Dermis blood vessel endothelial cell (primary cell): Measurements from ENCODE around the gene CYP26B1. TPM values are rescaled to one million over a fixed set of nuclear protein-coding genes. Genes with fewer than 3 reads are reported as not detected.

ENCODE experiments used
- DNase-seq: peaks from one replicate; pipeline ENCODE4 v3.0.0; 2010
- total RNA-seq: library from RNA; depleted of rRNA; stranded (reverse); fragments of >200 nt; gene quantifications from 2 replicates; pipeline ENCODE4 v1.2.3, GENCODE V29; 2014

Gene CYP26B1
- total RNA-seq, 1 donor from 2014 or later: under 0.01 TPM

DNA sequence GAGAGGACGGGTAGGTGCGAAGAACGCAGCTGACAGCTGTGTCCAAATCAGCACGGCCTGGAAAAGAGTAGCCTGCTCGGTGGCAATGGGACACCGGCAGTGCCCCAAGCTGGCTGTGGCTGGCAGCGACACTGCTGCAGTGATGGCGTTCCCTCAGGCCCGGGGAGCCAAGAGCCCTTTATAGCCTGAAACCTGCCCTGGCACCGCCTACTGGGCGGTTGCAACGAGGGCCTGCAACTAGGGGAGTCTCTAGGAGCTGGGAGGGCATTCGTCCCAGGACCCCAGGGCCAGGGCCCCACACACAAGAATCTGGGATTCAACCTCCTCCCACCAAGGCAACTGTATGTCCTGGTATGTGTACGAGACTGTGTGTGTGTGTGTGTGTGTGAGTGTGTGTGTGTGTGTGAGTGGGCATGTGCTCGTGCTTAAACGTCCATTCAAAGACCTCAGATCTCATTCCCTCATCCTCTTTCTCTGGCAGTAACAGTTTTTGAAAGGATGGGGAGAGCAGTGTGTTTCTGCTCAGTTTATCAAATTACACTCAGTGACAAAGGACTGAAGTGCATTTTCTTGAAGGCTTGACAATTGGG, 6.8 kb upstream of the CYP26B1 start:
- DNase-seq: no peak

DNA sequence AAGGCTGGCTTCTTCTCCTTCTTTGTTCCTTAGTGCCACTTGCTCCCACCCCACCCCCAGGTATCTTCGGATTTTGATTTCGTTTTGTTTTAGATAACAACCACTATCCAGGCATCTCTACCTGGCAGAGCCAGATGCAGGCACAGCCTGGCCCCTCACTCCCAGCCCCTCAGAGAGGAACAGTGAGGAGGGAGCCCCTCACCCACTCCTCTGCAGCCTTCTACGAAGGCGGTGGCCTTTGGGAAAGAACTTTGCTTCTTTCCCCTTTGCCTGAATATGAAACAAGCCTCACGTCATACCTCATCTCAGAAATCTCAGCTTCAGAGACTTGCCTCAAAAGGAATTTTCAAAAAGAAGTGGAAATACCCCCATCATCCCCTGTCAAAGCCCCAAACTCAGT, 6.3 kb upstream of the CYP26B1 start:
- DNase-seq: no peak

DNA sequence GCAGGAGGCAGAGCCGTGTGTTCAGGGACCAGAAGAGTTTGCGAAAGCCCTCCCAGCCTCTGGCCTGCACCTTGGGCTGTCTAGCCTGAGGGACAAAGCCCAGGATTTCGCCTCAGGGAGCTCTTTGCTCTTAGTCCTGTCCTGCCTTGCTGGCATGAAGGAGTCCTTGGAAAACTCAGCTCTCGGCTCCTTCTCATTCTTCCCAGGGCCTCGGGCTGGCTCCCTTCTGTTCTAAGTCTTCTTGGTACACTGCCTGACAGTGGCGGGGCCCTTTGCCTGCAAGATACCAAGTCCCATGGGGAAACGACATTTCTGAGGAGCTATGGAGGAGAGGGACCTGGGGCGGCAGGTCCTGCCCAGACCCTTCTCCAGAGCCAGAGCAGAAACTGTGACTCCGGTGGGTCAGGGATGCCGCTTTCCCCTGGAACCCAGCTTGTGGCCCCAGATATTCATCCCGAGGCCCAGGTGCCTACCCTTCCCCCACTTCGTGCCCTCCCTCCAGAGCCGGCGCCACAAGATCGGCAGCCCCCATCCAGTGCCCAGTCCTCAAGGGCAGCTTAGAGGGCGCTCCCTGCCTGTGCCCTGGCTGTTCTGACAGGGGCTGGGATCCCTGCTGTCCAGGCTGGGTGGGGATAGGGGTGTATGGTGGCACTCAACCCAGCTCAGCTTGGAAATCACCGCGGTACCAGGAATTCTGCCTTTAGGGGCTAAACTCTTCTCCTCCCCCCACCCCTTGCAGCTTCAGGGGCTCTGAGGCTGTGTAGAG, 5.5 kb upstream of the CYP26B1 start:
- DNase-seq: no peak

DNA sequence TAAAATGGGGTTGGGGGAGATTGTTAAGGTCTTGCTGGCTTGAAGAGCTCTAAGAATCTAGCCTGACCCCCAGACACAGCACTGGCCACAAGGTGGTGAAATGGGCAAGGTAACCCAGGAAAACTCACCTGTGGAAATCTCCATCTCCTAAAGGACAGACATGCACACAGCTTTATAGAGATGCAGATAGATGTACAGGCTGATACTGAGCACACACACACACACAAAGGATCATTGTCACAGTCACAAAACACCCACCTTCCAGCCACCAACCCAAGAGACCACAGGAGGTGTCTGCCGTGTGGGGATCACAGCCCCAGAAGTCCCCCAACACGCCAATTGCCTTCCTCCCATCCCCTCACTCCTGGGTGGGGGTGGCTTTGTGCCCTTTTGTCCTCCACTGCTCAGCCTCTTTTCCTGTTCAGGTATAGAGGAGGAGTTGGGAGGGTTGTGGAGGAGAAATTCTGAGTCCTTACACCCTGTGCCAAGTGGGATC, 3.2 kb upstream of the CYP26B1 start:
- DNase-seq: no peak

DNA sequence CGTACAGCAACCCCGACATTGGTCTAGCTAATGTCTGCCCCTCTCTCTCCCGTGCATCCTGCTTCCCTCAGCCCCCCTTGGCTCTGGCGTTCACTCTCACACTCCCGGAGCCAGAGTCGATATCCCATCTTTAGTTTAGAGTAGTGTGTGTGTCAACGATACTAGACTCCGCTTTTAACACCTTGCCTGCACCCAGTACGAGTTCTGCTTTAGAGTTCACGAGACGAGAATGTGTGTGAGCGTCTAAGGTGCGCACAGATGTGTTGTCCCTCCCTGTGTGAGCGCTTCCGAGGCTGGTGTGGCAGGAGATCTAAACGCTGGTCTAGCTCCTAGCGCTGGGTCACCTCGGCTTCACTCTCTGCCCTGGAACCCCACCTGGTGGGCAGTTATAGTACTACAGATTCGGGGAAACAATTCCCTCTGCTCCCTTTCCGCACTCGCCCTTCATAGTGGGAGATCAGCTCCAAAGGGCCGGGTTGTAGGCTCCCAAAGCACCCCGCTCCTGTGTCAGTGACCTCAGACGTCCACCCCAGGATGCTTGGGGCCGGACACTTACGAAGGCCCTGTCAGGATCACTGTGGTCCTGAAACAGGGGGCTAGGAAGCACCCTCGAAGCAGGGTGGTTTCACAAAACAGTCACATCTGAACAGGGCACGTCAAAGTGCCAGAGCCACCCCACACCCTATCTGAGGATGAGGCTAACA, 2.6 kb upstream of the CYP26B1 start:
- peak; percentile 85 for DNase-seq

DNA sequence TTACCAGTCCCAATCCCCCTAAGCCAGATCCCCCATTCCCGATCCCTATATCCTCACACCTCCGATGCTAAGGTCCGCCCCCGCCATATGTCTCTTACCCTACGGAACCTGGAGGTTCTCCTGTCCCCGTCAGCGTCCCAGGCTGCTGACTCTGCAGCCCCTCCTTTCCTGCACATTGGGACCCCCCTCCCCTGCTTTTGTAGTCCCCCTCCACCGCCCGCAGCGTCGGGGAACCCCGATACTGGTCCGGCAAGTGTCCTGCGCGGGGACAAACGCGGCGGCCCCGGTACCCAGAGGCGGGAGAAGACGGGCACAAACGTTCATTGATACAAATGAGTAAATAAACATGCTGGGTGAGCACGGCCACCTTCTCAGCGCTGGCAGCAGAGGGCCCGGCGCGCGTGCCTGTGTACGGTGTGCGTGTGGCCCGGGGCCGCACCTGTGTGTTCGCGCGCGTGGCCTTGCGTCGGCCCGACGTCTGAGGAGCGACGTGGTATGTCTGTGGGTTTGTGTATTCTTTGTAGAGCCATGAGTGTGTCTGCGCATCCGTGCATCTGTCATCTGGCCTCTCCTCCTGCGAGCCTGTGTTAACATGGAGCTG, 2.0 kb upstream of the CYP26B1 start:
- DNase-seq: peak; percentile 21

DNA sequence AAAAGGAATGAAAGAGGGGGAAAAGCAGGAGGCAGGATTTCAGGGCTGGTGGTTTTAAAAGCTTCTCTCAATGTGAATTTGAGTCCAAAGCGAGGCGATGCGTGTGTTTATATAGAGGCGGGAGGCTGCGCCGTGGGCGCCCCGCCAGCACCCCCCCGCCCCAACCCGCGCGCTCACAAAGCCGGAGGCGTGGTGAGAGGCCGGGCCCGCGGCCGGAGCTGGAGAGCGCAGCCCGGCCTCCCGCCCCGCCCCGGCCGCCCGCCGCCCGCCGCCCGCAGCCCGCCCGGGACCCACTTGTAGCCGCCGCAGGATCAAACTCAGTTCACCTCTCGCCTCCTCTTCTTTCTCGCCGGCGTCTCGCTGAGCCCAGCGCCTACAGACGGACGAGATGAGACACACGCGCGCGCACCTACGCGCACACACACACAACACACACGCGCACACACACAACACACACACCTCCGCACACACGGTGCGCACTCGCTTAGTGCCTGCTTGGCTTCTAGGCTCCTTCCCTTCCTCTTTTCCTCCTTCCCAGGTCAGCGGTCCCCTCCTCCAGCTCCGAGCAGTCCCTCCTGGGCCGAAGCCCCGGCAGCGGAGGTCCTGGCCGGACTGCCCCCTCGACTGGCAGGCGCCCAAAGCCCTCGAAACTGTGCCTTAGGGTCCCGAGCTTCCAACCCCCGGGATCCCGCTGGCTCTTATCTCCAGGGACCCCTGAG, 1.3 kb upstream of the CYP26B1 start:
- peak; percentile 39 for DNase-seq

DNA sequence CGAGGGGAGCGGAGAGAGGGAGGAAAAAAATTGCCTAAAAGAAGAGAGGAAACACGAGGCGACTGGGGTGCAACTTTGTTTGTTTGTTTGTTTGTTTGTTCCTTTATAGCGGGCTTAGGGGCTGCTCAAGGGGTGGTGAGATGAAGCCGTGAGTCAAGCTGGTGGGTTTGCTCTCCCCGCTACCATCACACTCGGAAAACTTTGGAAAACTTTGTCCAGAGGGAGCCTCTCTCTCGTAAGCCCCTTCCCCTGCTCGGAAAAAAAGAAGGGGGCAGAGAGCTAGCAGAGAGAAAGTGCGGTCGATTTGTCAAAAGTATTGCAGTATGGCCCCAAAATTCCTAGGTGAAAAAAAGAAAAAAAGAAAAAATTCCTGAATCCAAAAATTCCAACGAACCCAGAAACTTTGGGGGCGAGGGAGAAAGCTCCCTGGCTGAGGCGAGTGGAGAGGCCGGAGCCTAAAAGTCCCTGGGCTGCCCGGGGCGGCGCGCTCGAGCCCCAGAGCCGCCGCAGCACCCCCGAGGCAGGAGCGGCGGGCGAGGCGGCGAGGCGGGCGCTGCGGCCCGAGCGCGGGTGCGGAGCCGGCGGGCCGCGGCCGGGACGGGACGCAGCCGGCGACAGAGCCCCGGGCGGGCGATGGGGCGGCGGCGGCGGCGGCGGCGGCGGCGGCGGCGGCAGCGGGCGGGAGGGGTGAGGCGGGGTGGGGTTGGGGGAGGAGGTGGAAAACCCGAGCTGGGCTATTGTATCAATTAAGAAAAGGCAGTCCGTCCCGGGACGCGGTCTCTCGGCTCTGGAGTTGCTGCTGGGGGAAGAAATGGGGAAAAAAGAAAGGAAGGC, 558 bp upstream of the CYP26B1 start:
- DNase-seq: peak; percentile 10

DNA sequence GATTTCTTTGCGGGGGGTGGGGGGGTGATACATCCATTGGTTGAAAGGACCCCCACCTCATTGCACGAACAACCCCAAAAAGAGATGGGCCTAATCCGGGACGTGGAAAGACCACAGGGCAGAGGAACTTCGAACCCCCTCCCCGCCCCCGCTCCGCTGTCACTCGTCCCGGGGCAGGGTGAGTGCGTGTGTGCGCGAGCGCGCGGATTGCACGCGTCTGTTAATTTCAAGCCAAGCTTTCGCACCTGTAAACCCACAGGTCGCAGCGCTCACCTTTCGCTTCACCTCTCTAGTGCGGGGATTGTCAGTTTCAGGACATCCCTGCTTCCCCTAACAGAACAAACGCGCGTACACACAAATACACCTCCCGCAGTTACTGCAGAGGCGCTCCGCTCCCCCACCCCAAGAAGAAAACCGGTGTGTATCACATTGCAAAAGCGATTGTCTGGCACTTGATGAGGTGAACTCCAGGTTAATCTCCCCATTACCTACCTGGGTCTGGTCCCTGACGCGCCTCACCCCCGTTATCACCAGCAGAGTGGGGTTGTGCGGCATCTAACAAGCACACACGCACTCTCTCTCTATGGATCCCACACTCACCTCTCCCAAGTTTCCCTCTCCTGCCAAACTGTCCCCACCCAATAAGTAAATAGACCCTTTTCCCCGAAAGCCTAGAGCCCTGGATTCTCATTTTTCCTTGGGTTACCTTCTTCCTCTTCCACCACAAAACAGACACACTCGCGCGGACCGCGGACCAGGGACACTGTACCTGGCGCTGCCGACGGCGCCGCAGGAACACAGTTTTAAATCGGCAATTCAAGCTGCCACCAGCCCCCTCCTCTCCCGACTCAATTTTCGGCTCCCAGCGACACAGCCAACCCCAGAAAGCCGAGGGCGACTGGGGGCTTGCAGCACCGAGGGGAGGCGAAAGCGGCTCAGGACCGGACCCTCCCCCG, 1.0 kb downstream of the CYP26B1 start:
- DNase-seq: no peak

DNA sequence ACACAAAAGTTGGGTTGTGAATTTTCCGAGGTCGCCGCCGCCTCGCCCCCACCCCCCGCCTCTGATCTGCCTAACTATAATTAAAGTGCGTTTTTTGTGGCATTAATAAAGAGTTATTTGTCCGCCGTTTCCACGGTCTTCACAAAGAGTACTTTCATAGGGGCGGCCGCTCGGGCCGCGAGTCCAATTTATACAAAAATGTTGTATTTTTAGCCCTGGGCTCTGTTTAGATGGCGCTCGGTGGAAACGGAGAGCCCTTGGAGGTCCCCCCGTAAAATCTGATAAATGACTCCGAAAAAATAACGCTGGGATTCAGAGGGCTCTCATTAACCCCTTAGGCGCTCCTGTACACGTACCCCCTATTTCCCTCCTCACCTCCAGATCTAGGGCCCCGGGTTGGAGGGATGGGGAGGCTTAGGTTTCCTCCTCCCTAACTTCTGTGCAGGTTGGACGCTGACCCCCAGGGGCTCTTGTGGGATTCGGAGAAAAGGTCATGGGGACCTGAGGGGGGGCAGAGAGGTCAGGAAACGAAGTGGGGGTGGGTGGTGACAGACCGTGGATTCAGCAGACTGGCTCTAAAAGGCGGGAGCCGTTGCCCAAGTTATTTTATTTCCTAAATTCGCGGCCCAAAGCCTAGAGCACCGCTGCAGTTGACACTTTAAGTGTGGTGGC, 1.9 kb downstream of the CYP26B1 start:
- DNase-seq: no peak

DNA sequence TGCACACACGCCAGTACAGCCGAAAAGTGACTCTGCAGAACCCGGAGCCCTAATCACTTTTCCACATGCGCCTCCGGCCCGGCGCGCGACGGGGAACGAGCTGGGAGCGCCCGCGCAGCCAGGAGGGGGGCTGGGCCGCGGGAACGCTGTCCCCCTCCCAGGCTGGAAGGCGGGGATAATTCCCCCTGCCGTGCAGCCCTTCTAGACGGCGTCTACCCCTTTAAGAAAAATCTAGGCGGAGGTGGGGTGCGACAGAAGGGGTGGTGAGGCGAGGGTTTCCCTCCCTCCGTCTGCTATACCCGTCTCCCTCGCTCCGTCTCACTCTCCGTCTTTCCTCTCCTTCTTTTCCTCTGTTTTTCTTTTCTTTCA, 2.4 kb downstream of the CYP26B1 start:
- peak; percentile 15 for DNase-seq

DNA sequence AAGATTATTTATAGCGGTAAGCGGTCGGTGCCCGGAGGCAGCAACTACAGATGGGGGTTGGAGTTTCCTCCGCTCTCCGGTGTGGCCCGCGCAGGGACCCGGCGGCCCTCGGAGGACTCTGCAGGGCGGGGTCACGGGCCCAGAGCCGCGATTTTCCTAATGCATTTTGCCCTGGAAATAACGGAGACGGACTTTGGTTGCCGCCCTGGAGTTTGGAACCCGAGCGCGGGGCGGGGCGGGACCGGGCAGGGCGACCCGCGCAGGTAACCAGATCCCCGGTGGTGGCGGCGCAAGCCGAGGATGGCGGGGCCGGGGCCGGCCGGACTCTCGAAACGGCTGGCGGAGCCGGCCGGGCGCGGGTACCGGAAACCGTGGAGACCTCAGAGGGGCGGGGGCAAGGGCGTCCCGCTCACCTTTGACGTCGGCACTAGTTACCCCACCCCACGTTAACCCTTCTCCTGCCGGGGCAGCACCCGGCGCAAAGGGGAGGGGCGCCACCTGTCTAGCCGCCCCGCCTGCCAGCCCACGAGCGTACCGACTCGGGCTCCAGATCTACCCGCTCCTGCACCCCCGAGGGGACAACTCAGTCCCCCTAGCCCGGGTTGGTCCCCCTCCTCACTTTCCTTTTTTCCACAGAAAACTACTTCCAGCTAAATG, 2.9 kb downstream of the CYP26B1 start:
- no peak for DNase-seq

DNA sequence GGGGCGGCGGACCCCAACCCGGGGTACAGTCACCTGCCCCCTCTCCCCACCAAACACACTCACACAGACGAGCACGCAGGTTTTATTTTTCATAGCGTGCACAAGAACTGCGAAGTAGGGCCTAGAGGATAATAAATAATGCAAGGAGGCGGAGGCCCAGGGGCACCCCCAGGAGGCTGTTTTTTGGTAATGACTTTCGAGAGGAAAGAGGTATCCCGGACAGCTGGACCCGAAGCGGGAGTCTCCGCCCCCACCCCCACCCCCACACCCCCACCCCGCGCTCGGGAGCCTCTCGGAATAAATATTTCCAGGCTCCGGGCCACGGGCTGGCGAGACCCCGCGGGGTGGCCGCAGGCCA, 3.4 kb downstream of the CYP26B1 start:
- no peak for DNase-seq

DNA sequence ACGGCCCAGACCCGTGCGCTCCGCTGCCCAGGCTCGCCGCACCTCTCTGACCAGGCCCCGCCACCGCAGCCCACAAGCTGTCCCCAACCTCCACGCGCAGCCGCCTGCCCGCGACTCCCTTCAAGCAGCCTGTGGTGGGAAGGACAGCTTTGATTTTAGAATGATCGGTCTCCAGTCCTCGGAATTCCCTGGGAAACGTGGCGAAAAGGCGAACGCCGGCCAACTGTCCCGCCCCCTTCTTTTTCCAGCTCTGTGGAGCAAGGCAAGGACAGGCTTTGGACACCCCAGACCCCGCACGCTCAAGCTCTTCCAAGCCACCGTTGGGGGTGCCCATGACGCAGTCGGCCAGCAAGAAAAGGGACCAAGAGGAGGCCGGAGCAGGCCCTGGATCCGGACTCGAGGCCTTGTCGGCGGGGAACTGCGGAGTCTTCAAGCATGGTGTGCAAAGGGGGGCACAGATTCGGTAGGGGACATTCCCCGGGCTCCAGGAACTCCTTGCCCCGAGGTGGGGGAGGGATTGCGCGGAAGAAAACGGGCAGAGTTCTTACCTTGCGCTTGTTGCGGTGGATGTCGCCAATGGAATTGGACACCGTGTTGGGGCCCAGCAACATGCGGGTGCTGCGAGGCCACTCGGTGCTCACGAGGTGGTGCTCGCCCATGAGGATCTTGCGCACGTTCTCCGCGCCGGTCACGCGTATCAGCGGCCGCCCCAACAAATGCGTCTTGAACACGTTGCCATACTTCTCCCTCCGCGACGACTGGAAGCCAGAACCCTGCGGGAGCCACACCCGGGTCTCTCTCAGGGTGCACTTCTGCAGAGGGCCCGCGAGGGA, 4.0 kb downstream of the CYP26B1 start:
- peak; percentile 14 for DNase-seq

DNA sequence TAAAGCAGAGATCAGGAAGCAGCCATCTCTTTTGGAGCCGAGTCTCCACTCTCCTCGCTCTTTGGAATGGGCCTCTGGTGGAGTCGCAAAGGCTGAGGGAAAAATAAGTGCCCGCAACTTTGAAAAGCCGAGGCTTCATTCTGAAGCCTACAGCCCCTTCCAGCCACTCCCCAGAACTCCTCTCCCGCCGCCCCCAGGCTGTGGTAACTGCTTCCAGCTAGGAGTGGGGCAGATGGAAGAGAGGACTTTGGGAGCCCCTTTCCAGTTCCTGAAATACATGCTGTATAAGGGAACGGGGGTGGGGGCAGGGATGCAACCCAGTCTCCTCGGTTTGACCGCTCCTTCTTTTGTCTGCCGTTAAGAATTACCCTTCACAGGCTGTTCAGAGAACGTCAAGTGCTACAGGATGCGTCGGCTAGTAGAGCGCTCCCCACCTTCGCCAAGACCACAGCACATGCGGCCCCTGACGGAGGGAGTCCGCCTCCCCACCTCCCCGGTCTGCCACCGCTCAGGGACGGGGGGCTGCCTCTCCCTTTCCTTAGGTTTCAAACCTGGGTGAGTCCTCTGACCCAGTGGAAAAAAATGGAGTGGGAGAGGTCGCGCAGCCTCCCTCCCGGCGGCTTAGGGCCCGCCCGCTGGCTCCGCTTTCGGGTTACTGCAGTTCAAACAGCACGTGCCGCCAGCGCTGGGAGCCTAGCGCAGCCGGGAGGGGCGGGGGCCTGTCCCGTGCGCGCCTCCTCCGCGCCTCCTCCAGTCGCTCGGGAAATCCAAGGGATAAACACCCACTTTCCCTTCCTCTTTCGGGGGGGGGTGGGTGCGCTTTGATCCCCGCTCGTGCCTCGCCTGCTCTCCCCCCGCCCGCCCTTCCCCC, 4.9 kb downstream of the CYP26B1 start:
- DNase-seq: peak; percentile 46

DNA sequence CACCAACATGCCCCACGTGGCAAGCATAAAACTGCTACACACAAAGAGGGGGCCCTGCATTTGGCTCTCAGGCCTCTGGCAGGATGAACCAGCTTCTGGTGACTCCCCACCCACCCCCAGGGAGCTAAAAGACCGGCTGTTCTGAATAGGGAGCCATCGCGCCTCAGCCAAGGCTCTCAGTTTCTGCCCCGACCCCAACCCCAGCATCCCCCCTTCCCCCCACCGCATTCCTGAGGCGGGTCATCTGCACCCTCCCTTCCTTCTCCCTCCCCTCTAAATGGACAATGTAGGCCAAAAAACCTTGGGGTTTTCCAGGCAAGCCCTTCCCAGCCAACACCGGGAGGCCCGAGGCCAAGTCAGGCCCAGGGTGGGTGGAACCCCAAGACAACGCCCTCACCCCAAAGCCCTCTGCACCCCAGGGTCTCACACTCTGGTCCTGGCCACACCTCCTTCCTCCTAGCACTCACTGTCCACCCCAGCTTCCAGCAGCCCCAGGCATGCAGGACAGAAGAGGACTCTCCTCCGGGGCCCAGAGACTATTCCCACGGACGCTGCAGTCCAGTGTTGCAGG, 5.7 kb downstream of the CYP26B1 start:
- no peak for DNase-seq

DNA sequence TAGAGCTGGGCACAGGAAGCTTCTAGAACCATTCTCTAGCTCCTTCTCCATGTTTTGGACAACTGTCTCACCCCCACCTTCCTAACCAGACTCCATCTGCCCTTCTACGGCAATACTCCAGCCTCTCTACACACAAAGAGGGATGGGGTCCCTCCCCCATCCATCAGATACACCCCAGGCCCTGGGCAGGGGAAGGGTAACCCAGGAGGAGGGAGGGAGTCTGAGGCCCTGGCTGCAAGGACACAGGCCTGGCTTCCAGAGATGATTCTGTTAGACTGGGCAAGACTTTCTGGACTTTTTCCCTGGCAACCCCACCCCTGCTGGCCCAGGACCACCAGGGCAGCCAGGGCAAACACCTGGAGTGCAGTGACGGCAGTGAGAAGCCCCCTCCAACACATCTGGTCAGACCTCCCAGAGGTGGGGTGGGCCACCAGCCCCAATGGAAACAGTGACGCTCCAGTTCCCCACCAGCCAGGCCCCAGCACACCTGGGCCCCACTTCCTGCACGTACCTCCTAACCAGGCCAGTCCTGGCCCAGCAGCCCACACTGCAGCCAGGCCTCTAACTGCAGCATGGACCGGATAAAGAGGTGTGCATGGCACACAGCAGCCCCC, 6.5 kb downstream of the CYP26B1 start:
- no peak for DNase-seq
